Type B pancreatic cell (in vitro differentiated cells): ENCODE data around the gene WNT11. TPM values are rescaled to one million over a fixed set of nuclear protein-coding genes. Genes with fewer than 3 reads are reported as not detected.

Source experiments
- DNase-seq: peaks from one replicate; pipeline ENCODE4 v3.0.0; 2021; ENCODE audit warnings: mixed read lengths; ENCODE audit not compliant: unreplicated experiment; ENCODE audit errors: extremely low spot score
- H3K27ac Mint-ChIP-seq: 2 replicates; pipeline ENCODE4 v1.8.0; 2021; ENCODE audit warnings: mild to moderate bottlenecking, mixed read lengths
- H3K27me3 Mint-ChIP-seq: 2 replicates; pipeline ENCODE4 v1.8.0; 2021; ENCODE audit warnings: mixed read lengths
- H3K36me3 Mint-ChIP-seq: 2 replicates; pipeline ENCODE4 v1.8.0; 2021; ENCODE audit warnings: mixed read lengths
- H3K4me1 Mint-ChIP-seq: one replicate; pipeline ENCODE4 v1.8.0; 2021; ENCODE audit warnings: mixed read lengths; ENCODE audit not compliant: unreplicated experiment
- H3K4me3 Mint-ChIP-seq: 2 replicates; pipeline ENCODE4 v1.8.0; 2021; ENCODE audit warnings: mild to moderate bottlenecking, mixed read lengths
- H3K9me3 Mint-ChIP-seq: 2 replicates; pipeline ENCODE4 v1.8.0; 2021; ENCODE audit warnings: mixed read lengths
- CTCF ChIP-seq: fragments of 200-600 bp; sonication (generic); conservative IDR thresholded peaks from 2 replicates; pipeline ENCODE4 v1.5.0; 2021; ENCODE audit warnings: antibody characterized with exemption, mild to moderate bottlenecking
- total RNA-seq: library from RNA; stranded (reverse); gene quantifications from 2 replicates; pipeline ENCODE4 v1.2.1, GENCODE V29; 2021; ENCODE audit warnings: low replicate concordance

The WNT11 gene
- total RNA-seq, 1 donor from 2014 or later = 18.2 TPM

GRCh38 chr11:76245720-76246119 is 39.4 kb upstream of the WNT11 start:
- H3K4me3 Mint-ChIP-seq = no peak overlapping the region
- peaks cover 25% of the 10 kb centered on the region for H3K4me1 Mint-ChIP-seq
- peaks cover 14% of the 10 kb centered on the region for H3K27me3 Mint-ChIP-seq
- no peak for DNase-seq
- no peaks in the 10 kb centered on the region for H3K9me3 Mint-ChIP-seq
- no peaks in the 10 kb centered on the region for H3K36me3 Mint-ChIP-seq
- TF ChIP-seq CTCF = no peak
- H3K27ac Mint-ChIP-seq = no peak overlapping the region

GRCh38 chr11:76244316-76244851 is 38.1 kb upstream of the WNT11 start:
- peaks cover 25% of the 10 kb centered on the region for H3K4me1 Mint-ChIP-seq
- H3K4me3 Mint-ChIP-seq = no peak overlapping the region
- TF ChIP-seq CTCF = no peak
- peak overlapping the region; percentile 20 for H3K27ac Mint-ChIP-seq
- peaks cover 19% of the 10 kb centered on the region for H3K27me3 Mint-ChIP-seq
- no peak for DNase-seq
- no peaks in the 10 kb centered on the region for H3K9me3 Mint-ChIP-seq
- no peaks in the 10 kb centered on the region for H3K36me3 Mint-ChIP-seq

GRCh38 chr11:76243957-76244285 is 37.6 kb upstream of the WNT11 start:
- Mint-ChIP-seq H3K4me1 (peaks cover 25% of the 10 kb centered on the region), H3K27ac (no peak overlapping the region), H3K27me3 (peaks cover 19% of the 10 kb centered on the region)

GRCh38 chr11:76243193-76243956 is 37.1 kb upstream of the WNT11 start:
- TF ChIP-seq CTCF = peak; percentile 26
- Mint-ChIP-seq H3K27me3 (peaks cover 19% of the 10 kb centered on the region), H3K4me3 (no peak overlapping the region), H3K4me1 (peaks cover 25% of the 10 kb centered on the region), H3K36me3 (no peaks in the 10 kb centered on the region), H3K27ac (no peak overlapping the region), H3K9me3 (no peaks in the 10 kb centered on the region)
- no peak for DNase-seq

More at GRCh38 chr11:76243957-76244285, 37.6 kb upstream of the WNT11 start:
- Mint-ChIP-seq H3K9me3 (no peaks in the 10 kb centered on the region), H3K4me3 (no peak overlapping the region), H3K36me3 (no peaks in the 10 kb centered on the region)
- DNase-seq = no peak
- no peak for TF ChIP-seq CTCF

- Mint-ChIP-seq H3K27me3 (peaks cover 19% of the 10 kb centered on the region), H3K36me3 (no peaks in the 10 kb centered on the region), H3K9me3 (no peaks in the 10 kb centered on the region), H3K27ac (no peak overlapping the region), H3K4me1 (peaks cover 32% of the 10 kb centered on the region), H3K4me3 (no peak overlapping the region)
- TF ChIP-seq CTCF = no peak
- DNase-seq = no peak
Observed at GRCh38 chr11:76242004-76242779, 35.9 kb upstream of the WNT11 start.
